Gastrocnemius medialis (tissue), 4 donors: ENCODE data around the gene LSAMP.

Experiments
- CTCF ChIP-seq, 5 experiments: fragments of 450-650 bp in 3 of 5; fragments of 200-600 bp in 2 of 5; sonication (generic) in 2 of 5; IDR thresholded peaks in 4 of 5; conservative IDR thresholded peaks in 1 of 5; 1 replicate in 4 of 5; 2 replicates in 1 of 5; pipeline ENCODE4 v1.5.1; 2016 to 2019; ENCODE audit warnings: antibody characterized with exemption in 5 of 5, mild to moderate bottlenecking in 3 of 5, moderate library complexity in 3 of 5
- POLR2A ChIP-seq, 2 donors: fragments of 450-650 bp; IDR thresholded peaks; one replicate each; pipeline ENCODE4 v1.6.1; 2017; ENCODE audit warnings: antibody characterized with exemption in 2 of 2, mild to moderate bottlenecking in 2 of 2, moderate library complexity in 2 of 2

GRCh38 chr3:116164039-116164438 lies 281.2 kb downstream of the LSAMP start:
- TF ChIP-seq POLR2A (IDR thresholded peaks at IDR 0.05) (no peak), CTCF (IDR thresholded peaks at IDR 0.05 in 4 of 5, conservative IDR thresholded peaks at IDR 0.05 in 1 of 5) (no peak)
